GM12892 (cell line): ENCODE results near the gene NECTIN4.
"Not testable (repeated sequence)": the region's sequence is repeated elsewhere in the genome, so short reads cannot be mapped to it uniquely, and the experiment has no call there.

Experiments used
- DNase-seq: peaks from one replicate; pipeline ENCODE4 v3.0.0; 2011; ENCODE audit not compliant: insufficient read length
- FAIRE-seq: peaks from 2 replicates; lab custom pipeline; 2011; peaks lifted over from hg19 to GRCh38; lab: Jason Lieb, UNC
- POLR2A ChIP-seq: IDR thresholded peaks from 2 replicates; pipeline ENCODE4 v1.6.1; 2011; ENCODE audit warnings: low read depth, low read length, control low read depth
- POLR2AphosphoS5 ChIP-seq: IDR thresholded peaks from 2 replicates; pipeline ENCODE4 v1.6.1; 2011; ENCODE audit warnings: low read depth, low read length, control low read depth
- TAF1 ChIP-seq: IDR thresholded peaks from 2 replicates; pipeline ENCODE4 v1.6.1; 2011; ENCODE audit warnings: low read depth, mild to moderate bottlenecking, control low read depth, low read length, borderline replicate concordance

The NECTIN4 gene

DNA sequence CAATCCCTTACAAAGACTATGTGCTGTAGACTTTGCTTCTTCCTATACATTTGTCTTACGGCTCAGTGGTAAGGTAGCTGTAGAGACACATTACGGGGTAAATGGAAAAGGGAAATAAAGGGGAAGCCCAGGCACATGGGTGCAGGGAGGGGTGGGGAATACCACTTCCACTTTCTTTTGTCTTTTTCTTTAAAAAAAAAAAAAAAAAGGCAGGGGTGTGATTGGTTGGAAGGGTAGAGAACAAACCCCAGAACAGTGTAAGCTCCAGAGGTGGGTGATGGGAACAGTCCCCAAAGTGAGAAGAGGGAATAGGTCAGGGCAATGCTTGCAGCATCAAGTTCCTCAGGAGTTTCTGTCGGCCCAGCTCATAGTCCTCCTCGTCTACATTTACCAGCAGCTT, 32.5 kb upstream of the NECTIN4 start:
- FAIRE-seq (no peak), DNase-seq (no peak)
- TF ChIP-seq POLR2AphosphoS5 = no peak
- TF ChIP-seq TAF1 = no peak
- no peak for TF ChIP-seq POLR2A

DNA sequence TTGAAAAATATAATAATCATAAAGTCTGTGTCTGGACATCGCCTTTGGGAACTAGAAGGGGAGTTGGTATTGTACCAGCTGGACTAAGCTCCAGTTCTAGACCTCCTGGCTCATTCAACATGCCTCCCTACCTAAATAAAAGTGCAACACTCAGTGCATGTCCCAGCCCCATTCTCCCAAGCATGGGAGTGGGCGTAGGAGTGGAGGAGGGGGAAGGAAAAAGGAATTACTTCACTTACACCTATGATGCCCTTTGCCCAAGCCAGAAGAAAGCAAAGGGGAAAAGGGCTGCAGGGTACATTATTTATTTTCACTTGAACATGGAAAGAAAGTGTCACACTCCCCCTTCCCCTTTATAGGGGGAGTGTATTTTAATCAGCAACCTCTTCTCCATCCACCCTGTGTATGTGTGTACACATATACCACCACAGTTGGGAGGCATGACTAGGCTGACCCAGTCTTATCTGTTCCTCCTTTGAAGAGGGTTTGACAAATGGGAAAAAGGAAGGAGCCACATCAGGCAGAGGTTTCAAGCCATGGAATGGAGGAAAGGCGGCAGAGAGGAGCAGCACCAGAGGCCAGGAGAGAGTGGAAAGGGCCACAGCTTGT, 31.8 kb upstream of the NECTIN4 start:
- TF ChIP-seq TAF1 (no peak), POLR2AphosphoS5 (no peak), POLR2A (no peak)
- no peak for DNase-seq
- FAIRE-seq = no peak

GRCh38 chr1:161119092-161119903, 29.9 kb upstream of the NECTIN4 start:
- no peak; the same call in 1 of the 2 replicates for TF ChIP-seq POLR2A
- 0 out of 2 replicates have a peak, but pooled peaks have one; percentile 33 for TF ChIP-seq POLR2AphosphoS5
- TF ChIP-seq TAF1 = no peak
- peak; percentile 50 for FAIRE-seq

DNA sequence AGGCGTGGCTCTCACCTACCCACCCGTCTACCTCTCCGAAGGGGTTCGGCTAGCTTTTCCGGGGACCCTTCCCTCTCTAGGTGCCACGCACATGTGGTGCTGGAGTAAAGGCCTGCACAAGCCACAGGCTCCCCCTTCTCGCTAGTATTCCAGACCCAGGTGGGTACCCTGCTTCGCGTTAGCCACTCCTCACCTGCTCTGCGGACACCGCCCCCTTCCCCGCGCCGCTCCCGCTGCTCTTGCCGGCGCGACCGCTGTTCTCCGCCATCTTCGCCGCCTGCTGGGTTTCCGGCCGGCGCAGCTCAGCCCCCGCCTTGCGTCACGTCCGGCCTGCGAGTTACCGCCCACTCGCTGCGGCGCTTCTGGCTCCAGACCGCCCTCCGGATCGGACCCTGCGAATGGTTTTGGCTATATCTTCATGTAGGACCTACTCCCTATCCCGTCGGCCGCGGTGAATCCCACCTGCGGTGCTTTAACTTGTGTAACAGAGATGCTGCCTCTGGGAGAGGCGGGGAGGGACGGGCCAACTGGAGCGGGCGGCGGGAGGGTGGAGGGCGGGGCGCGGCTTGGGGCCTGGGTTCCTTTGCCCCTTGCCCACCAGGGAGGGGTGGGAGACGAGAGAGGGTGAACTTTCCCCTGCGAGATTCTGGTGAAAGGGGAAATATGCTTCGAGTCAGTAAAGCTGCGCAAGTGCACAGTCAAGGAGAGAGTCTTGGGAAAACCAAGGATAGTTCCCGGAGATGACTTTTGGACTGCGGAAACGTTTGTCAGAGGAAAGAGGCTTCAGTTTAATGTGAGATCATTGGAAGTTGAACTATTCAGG, 28.6 kb upstream of the NECTIN4 start, which contains the start of the genes NIT1 and PFDN2:
NIT1 (plus strand) TSS at position 347 of the 823 bp plus-strand sequence; CDS start at position 419, 72 bp downstream.
PFDN2 (minus strand) TSS at position 279 of the 823 bp plus-strand sequence; CDS start at position 268, 11 bp downstream.
- peak; percentile 97 for FAIRE-seq
- peak; percentile 93 for DNase-seq

More at GRCh38 chr1:161119092-161119903, 29.9 kb upstream of the NECTIN4 start:
- peak; percentile 44 for DNase-seq

GRCh38 chr1:161115961-161116360, 26.6 kb upstream of the NECTIN4 start:
- FAIRE-seq, DNase-seq: not testable (repeated sequence)

More for the DNA sequence above, 28.6 kb upstream of the NECTIN4 start, which contains the start of the genes NIT1 and PFDN2:
- TF ChIP-seq POLR2AphosphoS5 = peak; percentile 85
- peak; percentile 93 for TF ChIP-seq POLR2A
- peak; percentile 94 for TF ChIP-seq TAF1

DNA sequence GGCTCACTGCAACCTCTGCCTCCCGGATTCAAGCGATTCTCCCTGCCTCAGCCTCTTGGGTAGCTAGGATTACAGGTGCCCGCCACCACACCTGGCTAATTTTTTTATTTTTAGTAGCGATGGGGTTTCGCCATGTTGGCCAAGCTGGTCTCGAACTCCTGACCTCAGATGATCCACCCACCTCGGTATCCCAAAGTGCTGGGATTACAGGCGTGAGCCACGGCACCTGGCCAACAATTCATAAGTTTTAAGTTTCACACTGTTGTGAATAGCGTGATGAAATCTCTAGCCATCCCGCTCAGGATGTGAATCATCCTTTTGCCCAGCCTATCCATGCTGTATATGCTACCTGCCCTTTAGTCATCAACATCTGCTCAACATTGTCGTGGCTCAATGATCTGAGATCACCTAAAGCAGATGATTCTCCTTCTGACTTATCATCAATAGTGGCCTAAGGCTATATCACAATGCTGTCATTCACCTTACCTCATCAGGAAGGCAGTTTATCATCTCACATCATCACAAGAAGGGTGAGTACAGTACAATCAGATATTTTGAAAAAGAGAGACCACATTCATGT, 25.9 kb upstream of the NECTIN4 start:
- TF ChIP-seq POLR2AphosphoS5 (no peak), TAF1 (no peak), POLR2A (no peak)
- FAIRE-seq (no peak), DNase-seq (no peak)

GRCh38 chr1:161114556-161114955, 25.2 kb upstream of the NECTIN4 start:
- DNase-seq = no peak
- FAIRE-seq = no peak
- TF ChIP-seq POLR2A (no peak), POLR2AphosphoS5 (no peak), TAF1 (no peak)

- no peak for TF ChIP-seq TAF1
- no peak for TF ChIP-seq POLR2AphosphoS5
- no peak for TF ChIP-seq POLR2A
- DNase-seq = no peak
- no peak for FAIRE-seq
These were observed 24.6 kb upstream of the NECTIN4 start for GRCh38 chr1:161113915-161114314.

DNA sequence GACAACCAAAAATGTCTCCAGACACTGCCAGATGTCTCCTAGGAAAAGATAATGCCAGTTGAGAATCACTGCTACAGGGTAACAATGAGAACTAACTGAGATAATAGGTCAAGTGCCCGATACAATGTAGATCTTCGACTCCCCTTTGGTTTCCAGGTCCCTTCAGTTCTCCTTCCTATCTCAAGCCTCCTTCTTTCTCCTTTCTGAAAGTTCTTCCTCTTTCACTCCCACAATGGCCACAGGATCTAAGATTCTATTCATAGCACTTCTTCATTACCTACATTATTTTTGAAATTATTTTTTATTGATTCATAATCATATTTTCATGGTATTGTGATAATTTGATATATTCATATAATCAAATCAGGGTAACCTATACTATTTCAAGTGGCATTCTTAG, 22.2 kb upstream of the NECTIN4 start:
- TF ChIP-seq POLR2AphosphoS5 (no peak), TAF1 (no peak), POLR2A (no peak)
- DNase-seq (no peak), FAIRE-seq (no peak)

GRCh38 chr1:161111117-161111516, 21.8 kb upstream of the NECTIN4 start:
- FAIRE-seq (no peak), DNase-seq (no peak)
- TF ChIP-seq TAF1 = no peak

DNA sequence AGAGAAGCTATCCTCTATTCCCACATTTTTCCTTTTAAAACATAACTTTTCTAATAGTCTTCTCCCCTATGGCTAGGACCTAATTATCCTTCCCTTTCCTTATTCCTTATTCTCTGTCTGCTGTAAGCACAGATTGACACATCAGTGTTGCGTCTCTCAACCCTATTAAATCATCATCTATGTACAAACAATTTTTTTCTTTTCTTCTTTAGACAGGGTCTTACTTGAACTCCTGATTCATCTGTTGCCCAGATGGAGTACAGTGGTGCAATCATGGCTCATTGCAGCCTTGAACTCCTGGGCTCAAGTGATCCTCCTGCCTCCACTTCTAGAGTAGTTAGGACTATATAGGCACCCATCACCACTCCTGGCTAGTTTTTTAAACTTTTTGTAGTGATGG, 17.1 kb upstream of the NECTIN4 start:
- no peak for DNase-seq
- no peak for FAIRE-seq
- TF ChIP-seq POLR2AphosphoS5 = no peak
- TF ChIP-seq TAF1 = no peak
- TF ChIP-seq POLR2A = no peak
